ENCODE results near the gene CDK4.
A peak's percentile ranks its signal among the peaks of the same experiment; 100 is the strongest.

Gene CDK4

DNA sequence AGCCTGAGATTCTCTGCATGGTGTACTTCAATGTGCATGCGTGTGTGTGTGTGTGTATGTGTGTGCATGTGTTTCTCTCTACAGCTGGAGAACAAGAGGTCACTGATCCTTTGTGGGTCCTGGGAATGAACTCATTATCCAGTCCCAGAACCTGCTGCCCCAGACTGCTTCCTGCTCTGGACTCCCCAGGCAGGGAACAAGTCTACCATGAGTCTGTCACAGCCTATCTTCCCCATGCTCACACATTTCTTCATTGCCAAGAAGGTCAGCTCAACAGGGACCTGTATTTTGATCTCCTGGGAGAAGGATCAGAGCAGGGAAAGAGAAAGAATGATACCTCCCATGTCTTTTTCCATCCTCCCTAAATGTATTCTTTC is 10.7 kb downstream of the CDK4 start:
- DNase-seq (ENCODE audit: low read depth in 1 of 2, low spot score in 1 of 2), result no peak
- Histone ChIP-seq H3K4me3 (replicated peaks; ENCODE audit: insufficient read depth, low read length) (peak overlapping the region; percentile 59), H3K27ac (replicated peaks) (peak overlapping the region; percentile 52), H3K27me3 (ENCODE audit: insufficient read depth, poor library complexity, severe bottlenecking) (no peaks in the 10 kb centered on the region)
- TF ChIP-seq SPI1 (IDR thresholded peaks at IDR 0.05; ENCODE audit: borderline replicate concordance, low read depth), result no peak
- TF ChIP-seq, protein P1, sequence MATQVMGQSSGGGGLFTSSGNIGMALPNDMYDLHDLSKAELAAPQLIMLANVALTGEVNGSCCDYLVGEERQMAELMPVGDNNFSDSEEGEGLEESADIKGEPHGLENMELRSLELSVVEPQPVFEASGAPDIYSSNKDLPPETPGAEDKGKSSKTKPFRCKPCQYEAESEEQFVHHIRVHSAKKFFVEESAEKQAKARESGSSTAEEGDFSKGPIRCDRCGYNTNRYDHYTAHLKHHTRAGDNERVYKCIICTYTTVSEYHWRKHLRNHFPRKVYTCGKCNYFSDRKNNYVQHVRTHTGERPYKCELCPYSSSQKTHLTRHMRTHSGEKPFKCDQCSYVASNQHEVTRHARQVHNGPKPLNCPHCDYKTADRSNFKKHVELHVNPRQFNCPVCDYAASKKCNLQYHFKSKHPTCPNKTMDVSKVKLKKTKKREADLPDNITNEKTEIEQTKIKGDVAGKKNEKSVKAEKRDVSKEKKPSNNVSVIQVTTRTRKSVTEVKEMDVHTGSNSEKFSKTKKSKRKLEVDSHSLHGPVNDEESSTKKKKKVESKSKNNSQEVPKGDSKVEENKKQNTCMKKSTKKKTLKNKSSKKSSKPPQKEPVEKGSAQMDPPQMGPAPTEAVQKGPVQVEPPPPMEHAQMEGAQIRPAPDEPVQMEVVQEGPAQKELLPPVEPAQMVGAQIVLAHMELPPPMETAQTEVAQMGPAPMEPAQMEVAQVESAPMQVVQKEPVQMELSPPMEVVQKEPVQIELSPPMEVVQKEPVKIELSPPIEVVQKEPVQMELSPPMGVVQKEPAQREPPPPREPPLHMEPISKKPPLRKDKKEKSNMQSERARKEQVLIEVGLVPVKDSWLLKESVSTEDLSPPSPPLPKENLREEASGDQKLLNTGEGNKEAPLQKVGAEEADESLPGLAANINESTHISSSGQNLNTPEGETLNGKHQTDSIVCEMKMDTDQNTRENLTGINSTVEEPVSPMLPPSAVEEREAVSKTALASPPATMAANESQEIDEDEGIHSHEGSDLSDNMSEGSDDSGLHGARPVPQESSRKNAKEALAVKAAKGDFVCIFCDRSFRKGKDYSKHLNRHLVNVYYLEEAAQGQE (IDR thresholded peaks at IDR 0.05; ENCODE audit: insufficient replicate concordance, low read depth), result no peak
- no peak for TF ChIP-seq GABPA (IDR thresholded peaks at IDR 0.05; ENCODE audit: low read depth)
- TF ChIP-seq, protein P2, sequence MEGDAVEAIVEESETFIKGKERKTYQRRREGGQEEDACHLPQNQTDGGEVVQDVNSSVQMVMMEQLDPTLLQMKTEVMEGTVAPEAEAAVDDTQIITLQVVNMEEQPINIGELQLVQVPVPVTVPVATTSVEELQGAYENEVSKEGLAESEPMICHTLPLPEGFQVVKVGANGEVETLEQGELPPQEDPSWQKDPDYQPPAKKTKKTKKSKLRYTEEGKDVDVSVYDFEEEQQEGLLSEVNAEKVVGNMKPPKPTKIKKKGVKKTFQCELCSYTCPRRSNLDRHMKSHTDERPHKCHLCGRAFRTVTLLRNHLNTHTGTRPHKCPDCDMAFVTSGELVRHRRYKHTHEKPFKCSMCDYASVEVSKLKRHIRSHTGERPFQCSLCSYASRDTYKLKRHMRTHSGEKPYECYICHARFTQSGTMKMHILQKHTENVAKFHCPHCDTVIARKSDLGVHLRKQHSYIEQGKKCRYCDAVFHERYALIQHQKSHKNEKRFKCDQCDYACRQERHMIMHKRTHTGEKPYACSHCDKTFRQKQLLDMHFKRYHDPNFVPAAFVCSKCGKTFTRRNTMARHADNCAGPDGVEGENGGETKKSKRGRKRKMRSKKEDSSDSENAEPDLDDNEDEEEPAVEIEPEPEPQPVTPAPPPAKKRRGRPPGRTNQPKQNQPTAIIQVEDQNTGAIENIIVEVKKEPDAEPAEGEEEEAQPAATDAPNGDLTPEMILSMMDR (IDR thresholded peaks at IDR 0.05; ENCODE audit: insufficient read depth, low read length), result no peak
- TF ChIP-seq POLR2AphosphoS5 (IDR thresholded peaks at IDR 0.05; ENCODE audit: low read depth), result no peak

DNA sequence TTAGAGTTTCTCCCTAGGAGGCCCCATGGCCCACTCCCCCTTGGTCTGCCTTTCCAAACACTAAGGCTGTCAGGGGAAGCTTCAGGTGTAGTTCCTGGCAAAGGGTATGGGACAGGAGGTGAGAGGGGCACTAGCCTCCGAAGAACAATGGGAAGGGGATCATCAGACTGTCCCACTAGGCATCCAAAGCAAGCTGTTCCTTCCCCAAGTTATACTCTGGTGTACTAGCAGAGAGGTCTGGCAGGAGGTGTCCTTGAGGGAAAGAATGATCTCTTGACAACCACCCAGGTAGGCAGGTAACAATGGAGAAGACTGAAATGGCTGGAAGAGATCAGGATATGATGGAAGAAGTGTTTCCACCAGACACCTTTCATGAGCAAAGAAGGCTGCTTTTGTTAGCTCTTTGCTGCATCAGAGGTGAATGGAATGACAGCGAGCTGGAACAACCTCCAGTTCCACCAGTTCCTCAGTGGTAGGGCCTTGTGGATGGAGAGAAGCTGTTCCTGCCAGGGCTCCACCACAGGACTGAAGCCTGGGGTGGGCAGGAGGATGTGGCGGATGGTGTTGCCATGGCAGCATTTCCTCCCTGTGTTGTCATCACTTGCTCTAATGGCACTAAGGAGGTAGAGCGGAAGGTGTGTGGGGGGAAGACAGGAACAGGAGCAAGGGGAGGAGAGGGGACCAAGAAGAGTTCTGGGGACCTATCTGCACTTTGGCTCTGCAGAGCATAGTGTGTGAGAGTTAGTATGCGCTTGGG is 11.3 kb downstream of the CDK4 start:
- DNase-seq (ENCODE audit: low read depth in 1 of 2, low spot score in 1 of 2), result peak; percentile 78 to 84
- H3K27ac ChIP-seq (replicated peaks), result no peak overlapping the region; the same call in 1 of the 2 replicates
- H3K4me3 ChIP-seq (replicated peaks; ENCODE audit: insufficient read depth, low read length), result peak overlapping the region; percentile 59
- TF ChIP-seq, protein P1 (IDR thresholded peaks at IDR 0.05; ENCODE audit: insufficient replicate concordance, low read depth), result no peak
- TF ChIP-seq POLR2AphosphoS5 (IDR thresholded peaks at IDR 0.05; ENCODE audit: low read depth) (no peak), GABPA (IDR thresholded peaks at IDR 0.05; ENCODE audit: low read depth) (no peak), SPI1 (IDR thresholded peaks at IDR 0.05; ENCODE audit: borderline replicate concordance, low read depth) (peak; percentile 32; the same call in 1 of the 2 replicates)
- no peaks in the 10 kb centered on the region for H3K27me3 ChIP-seq (ENCODE audit: insufficient read depth, poor library complexity, severe bottlenecking)

DNA sequence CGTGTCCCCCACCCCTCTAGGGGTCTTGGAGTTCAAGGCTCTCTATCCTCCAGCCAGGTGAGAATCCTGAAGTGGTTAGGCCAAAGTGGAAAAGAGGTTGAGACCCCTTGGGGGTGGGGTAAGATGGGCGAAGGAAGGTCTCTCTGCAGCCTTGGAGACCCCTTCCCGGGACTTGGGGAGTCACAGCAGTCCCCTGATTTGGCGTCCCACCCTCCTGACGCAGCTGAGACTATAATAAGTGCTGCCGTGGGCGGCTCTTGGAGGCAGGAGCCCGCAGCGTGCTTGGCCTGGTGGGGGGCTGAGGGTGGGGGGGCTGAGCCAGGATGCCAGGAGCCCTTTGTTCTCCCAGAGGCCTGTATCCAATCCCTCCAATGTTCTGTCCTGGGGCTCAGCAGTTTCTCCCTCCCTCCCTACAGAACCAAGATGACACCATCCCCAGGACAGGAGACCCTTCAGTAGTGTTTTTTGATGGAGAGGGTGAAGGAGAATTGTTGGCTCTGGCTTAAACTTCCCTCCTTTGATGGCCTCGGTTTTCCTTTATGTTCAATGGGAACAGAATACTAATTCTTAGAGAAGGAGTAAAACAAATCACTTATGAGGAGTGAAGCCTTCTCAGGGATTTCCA is 12.1 kb downstream of the CDK4 start:
- TF ChIP-seq, protein P2 (IDR thresholded peaks at IDR 0.05; ENCODE audit: insufficient read depth, low read length), result no peak
- TF ChIP-seq POLR2AphosphoS5 (IDR thresholded peaks at IDR 0.05; ENCODE audit: low read depth) (no peak), GABPA (IDR thresholded peaks at IDR 0.05; ENCODE audit: low read depth) (no peak), SPI1 (IDR thresholded peaks at IDR 0.05; ENCODE audit: borderline replicate concordance, low read depth) (no peak)
- TF ChIP-seq, protein P1 (IDR thresholded peaks at IDR 0.05; ENCODE audit: insufficient replicate concordance, low read depth), result no peak
- no peak overlapping the region for H3K27ac ChIP-seq (replicated peaks)
- DNase-seq (ENCODE audit: low read depth in 1 of 2, low spot score in 1 of 2), result no peak
- no peaks in the 10 kb centered on the region for H3K27me3 ChIP-seq (ENCODE audit: insufficient read depth, poor library complexity, severe bottlenecking)
- H3K4me3 ChIP-seq (replicated peaks; ENCODE audit: insufficient read depth, low read length), result no peak overlapping the region

Measured in HL-60 (cell line).